Activated CD4-positive, alpha-beta T cell treated with anti-CD3 and anti-CD28 coated beads, Interleukin-2, amount 50 U/mL, for 48 hours (primary cell): ENCODE measurements around the gene BEGAIN.
"Not testable (repeated sequence)": the region's sequence is repeated elsewhere in the genome, so short reads cannot be mapped to it uniquely, and the experiment has no call there.

Source experiments
- DNase-seq, 2 experiments: peaks; one replicate each; pipeline ENCODE4 v3.0.0-alpha.2; 2020

Gene BEGAIN

GRCh38 chr14:100534528-100535286, 52.5 kb downstream of the BEGAIN start:
- peak in 1 of 2 experiments; percentile 1 for DNase-seq

DNA sequence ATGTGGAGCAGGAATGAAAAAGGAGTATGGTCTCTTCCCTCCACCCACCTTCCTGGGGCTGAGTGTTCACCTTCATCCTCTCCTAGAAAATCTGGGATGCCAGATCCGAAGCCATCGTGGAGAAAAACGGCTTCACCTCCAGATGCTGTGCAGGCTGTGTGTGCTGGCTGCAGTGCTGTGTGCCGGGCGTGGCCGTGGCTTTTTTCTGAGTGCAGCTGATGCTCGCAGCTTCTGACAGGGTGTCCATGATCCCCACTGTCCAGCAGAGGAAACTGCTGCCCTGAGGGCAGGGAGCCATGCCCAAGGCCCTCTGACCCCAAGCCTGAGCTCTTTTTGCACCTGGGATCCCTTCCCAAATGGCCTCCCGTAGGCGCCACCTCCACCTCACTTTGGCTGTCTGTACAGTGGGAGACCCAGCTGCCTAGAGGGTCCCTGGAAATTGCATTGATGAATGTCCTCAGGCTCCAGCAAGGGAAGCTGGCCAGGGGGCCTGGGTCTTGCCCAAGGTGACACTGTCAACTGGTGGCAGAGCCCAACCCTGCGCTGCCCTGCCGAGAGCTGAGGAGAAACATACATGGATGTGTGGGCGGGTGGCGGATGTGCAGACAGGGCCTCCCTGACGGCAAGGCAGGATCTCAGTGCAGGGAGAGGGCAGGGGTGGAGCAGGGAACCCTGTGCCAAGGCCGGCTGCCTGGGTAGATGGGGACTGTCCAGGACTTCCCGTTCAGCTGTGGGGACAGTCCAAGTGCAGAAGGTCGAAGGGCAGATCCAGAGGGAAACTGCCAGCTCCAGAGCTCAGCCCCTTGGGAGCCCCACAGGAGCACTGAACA, 53.3 kb downstream of the BEGAIN start:
- peak in 1 of 2 experiments; percentile 11 for DNase-seq

- peak in 1 of 2 experiments; percentile 2 for DNase-seq
Observed at GRCh38 chr14:100532906-100533655, 54.1 kb downstream of the BEGAIN start.

GRCh38 chr14:100532154-100532861, 54.9 kb downstream of the BEGAIN start:
- peak in 1 of 2 experiments; percentile 2 for DNase-seq

DNA sequence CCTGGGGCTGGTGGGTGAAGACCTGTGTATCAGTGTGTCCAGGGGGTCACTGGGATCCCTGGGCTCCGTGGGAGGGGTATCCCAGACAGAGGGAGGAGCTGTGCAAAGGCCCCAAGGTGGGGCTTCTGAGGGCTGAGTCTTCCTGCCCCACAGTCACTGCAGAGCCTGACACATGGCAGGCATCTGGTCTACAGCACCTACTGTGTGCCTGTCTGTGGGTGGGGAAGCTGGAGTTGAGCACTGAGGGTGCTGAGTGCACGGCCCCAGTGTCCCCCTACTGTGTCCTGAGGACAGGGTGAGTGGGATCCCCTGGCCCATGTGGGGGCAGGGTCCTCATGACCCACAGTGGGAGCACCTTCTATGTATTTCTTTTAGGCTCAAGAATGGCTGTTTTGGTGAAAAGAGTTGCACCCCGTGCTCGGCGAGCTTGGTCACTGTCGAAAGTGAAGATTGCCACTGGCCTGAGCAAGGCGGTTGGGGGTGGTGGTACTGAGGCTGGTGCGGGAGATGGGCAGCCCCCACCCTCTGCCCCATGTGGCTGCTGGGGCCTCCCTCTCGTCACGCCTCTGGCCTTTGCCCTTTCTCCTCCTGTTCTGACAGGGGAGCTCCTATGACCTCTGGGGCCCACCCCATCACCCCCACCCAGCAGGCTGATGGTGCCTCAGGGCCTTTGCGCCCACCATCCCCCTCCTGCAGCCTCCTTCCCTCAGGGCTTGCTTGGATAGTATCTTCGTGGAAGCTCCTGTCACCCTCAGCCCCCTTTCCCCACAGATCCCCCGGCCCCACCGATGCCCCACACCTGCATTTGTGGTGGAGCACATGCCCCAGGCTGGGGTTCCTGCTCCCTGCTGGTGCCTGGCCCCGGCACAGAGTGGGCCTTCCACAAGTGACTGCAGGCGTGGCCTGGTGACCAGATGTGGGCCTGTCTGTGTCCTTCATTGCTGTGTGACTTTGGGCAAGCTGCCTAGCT, 55.8 kb downstream of the BEGAIN start:
- DNase-seq, result no peak

- peak in 1 of 2 experiments; percentile 1 for DNase-seq
Observed at GRCh38 chr14:100530270-100531072, 56.7 kb downstream of the BEGAIN start.

DNA sequence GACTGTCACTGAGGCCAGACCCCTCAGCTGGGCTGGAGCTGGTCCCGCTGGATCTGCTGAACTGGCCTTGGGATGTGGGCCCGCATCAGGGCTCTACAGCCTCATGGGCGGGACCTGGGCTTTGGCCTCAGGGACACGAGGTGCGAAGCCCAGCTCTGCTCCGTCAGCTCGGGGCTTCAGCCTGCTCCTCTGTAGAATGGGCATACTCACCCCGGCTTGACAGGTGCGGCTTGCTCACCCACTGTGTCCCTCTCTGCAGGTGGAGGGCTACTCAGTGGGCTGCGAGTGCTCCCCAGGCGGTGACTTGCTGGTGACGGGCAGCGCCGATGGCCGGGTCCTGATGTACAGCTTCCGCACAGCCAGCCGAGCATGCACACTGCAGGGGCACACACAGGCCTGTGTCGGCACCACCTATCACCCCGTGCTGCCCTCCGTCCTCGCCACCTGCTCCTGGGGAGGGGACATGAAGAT, 57.6 kb downstream of the BEGAIN start:
- DNase-seq, result peak in 1 of 2 experiments; percentile 1

GRCh38 chr14:100528962-100529560, 58.2 kb downstream of the BEGAIN start:
- peak in 1 of 2 experiments; percentile 1 for DNase-seq

DNA sequence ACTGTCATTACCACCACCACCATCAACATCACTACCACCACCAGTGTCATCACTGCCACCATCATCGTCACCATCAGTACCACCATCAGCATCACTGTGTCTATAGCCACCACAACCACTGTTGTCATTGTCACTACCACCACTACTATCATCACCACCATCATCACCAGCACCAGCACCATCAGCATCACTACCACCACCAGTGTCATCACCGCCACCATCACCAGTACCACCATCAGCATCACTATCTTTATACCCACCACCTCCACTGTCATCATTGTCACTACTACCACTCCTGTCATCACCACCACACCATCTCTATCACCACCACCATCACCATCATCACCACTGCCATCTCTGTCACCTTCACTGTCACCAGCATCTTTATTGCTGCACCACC, 60.6 kb downstream of the BEGAIN start:
- peak in 1 of 2 experiments; percentile 1 for DNase-seq

DNA sequence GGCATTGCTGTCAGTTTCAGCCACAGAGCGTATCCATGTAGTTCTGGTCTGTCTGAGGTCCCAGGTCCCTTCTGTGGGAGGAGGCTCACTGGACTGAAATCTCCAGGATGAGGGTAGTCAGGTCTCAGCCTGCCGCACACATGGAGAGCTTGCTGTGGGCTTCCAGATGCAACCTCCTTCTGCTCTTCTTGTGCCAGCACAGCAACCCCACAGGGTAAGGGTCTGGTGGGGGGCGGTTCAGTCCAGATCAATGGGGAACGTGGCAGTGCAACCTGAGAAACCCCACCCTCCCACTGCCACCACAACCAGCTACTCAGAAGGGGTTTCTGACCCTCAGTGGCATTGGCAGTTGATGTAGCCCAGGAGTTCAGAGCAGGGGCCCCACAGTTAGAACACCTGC, 61.2 kb downstream of the BEGAIN start:
- DNase-seq, result no peak

DNA sequence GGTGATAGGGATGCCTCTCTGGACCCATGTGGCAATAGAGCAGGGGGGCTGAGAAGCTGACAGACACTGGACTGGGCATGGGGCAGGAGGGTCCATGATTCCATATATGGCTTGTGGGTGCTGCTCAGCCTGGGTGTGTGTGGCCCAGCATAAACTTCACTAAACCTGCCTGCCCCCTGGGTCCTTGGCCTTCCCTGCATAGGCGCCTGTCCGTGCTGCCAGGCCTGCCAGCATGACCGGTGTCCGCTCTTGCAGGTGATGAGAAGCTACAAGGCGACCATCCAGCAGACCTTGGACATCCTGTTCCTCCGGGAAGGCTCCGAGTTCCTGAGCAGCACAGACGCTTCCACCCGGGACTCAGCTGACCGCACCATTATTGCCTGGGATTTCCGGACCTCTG, 61.6 kb downstream of the BEGAIN start:
- DNase-seq, result no peak

DNA sequence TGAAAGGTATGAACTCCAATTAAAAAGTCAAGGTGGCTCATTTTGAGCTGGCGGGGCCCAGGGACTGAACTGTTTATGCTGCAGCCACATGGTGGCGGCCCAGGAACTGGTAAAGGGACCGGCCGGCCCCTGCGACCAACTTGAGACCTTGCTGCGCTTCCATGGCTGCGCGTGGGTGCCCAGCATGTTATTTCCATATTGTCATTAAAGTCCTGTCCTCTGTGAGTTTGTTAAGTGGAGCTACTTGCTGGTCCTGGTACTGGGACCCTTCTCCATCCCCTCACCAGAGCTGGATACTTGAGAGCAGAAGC, 62.3 kb downstream of the BEGAIN start:
- peak; percentile 26 to 40 for DNase-seq

GRCh38 chr14:100524233-100524932, 62.8 kb downstream of the BEGAIN start:
- DNase-seq, result no peak

GRCh38 chr14:100523843-100524169, 63.4 kb downstream of the BEGAIN start:
- no peak for DNase-seq

GRCh38 chr14:100523131-100523842, 63.9 kb downstream of the BEGAIN start:
- no peak for DNase-seq

- no peak for DNase-seq
Observed at GRCh38 chr14:100522616-100523099, 64.6 kb downstream of the BEGAIN start.

DNA sequence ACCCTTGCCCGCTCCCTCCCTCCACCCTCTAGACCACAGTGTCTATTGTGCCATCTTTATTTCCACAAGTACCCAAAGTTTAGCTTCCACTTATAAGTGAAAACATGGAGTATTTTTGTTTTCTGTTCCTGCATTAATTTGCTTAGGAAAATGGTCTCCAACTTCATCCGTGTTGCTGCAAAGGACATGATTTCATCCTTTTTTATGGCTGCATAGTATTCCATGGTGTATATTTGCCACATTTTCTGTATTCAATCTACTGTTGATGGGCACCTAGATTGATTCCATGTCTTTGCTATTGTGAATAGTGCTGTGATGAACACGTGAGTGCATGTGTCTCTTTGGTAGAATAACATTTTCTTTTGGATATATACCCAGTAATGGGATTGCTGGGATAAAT, 81.2 kb downstream of the BEGAIN start:
- DNase-seq, result not testable (repeated sequence)

GRCh38 chr14:100504372-100505078, 82.7 kb downstream of the BEGAIN start:
- no peak for DNase-seq
